Testis (tissue), 3 donors: ENCODE data around the gene ANKH. TPM values are rescaled to one million over a fixed set of nuclear protein-coding genes. Genes with fewer than 3 reads are reported as not detected.

Experiments used
- DNase-seq: peaks from one replicate; pipeline ENCODE4 v3.0.0-alpha.2; 2019
- H3K27ac ChIP-seq, 2 donors: fragments of 200-600 bp; sonication (generic); one replicate each; pipeline ENCODE4 v1.5.1; 2019
- H3K27me3 ChIP-seq: fragments of 200-600 bp; sonication (generic); one replicate; pipeline ENCODE4 v1.5.1; 2019
- H3K36me3 ChIP-seq: fragments of 200-600 bp; sonication (generic); one replicate; pipeline ENCODE4 v1.5.1; 2017; ENCODE audit warnings: low read depth; ENCODE audit errors: missing control alignments
- H3K4me1 ChIP-seq: fragments of 200-600 bp; sonication (generic); one replicate; pipeline ENCODE4 v1.5.1; 2019
- H3K4me3 ChIP-seq, 2 donors: fragments of 200-600 bp; sonication (generic); one replicate each; pipeline ENCODE4 v1.5.1; 2017 to 2019
- H3K9me3 ChIP-seq: fragments of 200-600 bp; sonication (generic); one replicate; pipeline ENCODE4 v1.5.1; 2017
- CTCF ChIP-seq, 3 experiments: fragments of 450-650 bp in 2 of 3; fragments of 200-600 bp in 1 of 3; sonication (generic) in 1 of 3; IDR thresholded peaks; one replicate each; pipeline ENCODE4 v1.5.1; 2016 to 2019; ENCODE audit warnings: antibody characterized with exemption in 3 of 3, mild to moderate bottlenecking in 2 of 3, moderate library complexity in 1 of 3
- POLR2A ChIP-seq: fragments of 450-650 bp; IDR thresholded peaks from one replicate; pipeline ENCODE4 v1.6.1; 2017; ENCODE audit warnings: antibody characterized with exemption, mild to moderate bottlenecking, moderate library complexity
- WGBS, 2 donors: methylation state at CpG; one replicate each; pipeline ENCODE4 v1.1.5; 2018; 5-methylcytosine and 5-hydroxymethylcytosine counted together
- intact Hi-C: fragments of 100-400 bp; cut with DNase I; formaldehyde crosslinking; loops from one replicate; pipeline ENCODE4 v1.15.1; 2023; ENCODE audit warnings: low total_unique reads
- polyA plus RNA-seq: library from polyadenylated mRNA; stranded (reverse); fragments of 350-450 nt; fragmentation: Illumina TruSeq; extraction: RNeasy Lipid Tissue Mini Kit (QIAGEN cat#74804); gene quantifications from one replicate; pipeline ENCODE4 v1.2.3, GENCODE V29; 2014; ENCODE audit warnings: low read depth, low replicate concordance; ENCODE audit not compliant: insufficient read depth
- total RNA-seq, 2 donors: library from RNA; depleted of rRNA; stranded (reverse); fragments of >200 nt; gene quantifications; one replicate each; pipeline ENCODE4 v1.2.3, GENCODE V29; 2016

Gene ANKH
- total and polyA plus RNA-seq, 3 donors from 2014 or later: 14.3 to 16.2 (median 15.8) TPM

- H3K4me1 ChIP-seq: no peaks in the 10 kb centered on the region
- DNase-seq: no peak
- no peak overlapping the region for H3K4me3 ChIP-seq
- 92% methylated on average over 4 of the region's 4 CpGs for WGBS, 2 donors
- no peaks in the 10 kb centered on the region for H3K27me3 ChIP-seq
- no peak overlapping the region for H3K27ac ChIP-seq
- intact Hi-C loops: no loop called here
- H3K9me3 ChIP-seq: no peaks in the 10 kb centered on the region
- TF ChIP-seq POLR2A: no peak
- TF ChIP-seq CTCF (IDR thresholded peaks at IDR 0.05): no peak
- no peaks in the 10 kb centered on the region for H3K36me3 ChIP-seq
These were observed 108.9 kb downstream of the ANKH start for GRCh38 chr5:14762549-14763216.

GRCh38 chr5:14760548-14761002, 111.0 kb downstream of the ANKH start:
- intact Hi-C loops: no loop called here
- Histone ChIP-seq H3K9me3 (no peaks in the 10 kb centered on the region), H3K27me3 (no peaks in the 10 kb centered on the region), H3K4me3 (no peak overlapping the region), H3K27ac (no peak overlapping the region), H3K36me3 (no peaks in the 10 kb centered on the region), H3K4me1 (no peaks in the 10 kb centered on the region)
- 83 to 88% methylated on average over 4 of the region's 4 CpGs for WGBS, 2 donors
- DNase-seq: no peak
- no peak for TF ChIP-seq POLR2A
- TF ChIP-seq CTCF (IDR thresholded peaks at IDR 0.05): no peak

GRCh38 chr5:14759744-14760547, 111.6 kb downstream of the ANKH start:
- H3K4me1 ChIP-seq: no peaks in the 10 kb centered on the region
- H3K9me3 ChIP-seq: no peaks in the 10 kb centered on the region
- H3K27ac ChIP-seq: no peak overlapping the region
- TF ChIP-seq POLR2A (no peak), CTCF (IDR thresholded peaks at IDR 0.05) (no peak)
- 76 to 86% methylated on average over 6 of the region's 6 CpGs for WGBS, 2 donors
- intact Hi-C loops: no loop called here
- no peaks in the 10 kb centered on the region for H3K27me3 ChIP-seq
- no peaks in the 10 kb centered on the region for H3K36me3 ChIP-seq
- DNase-seq: no peak
- no peak overlapping the region for H3K4me3 ChIP-seq

- H3K27ac ChIP-seq: no peak overlapping the region
- no peaks in the 10 kb centered on the region for H3K36me3 ChIP-seq
- intact Hi-C loops: no loop called here
- no peaks in the 10 kb centered on the region for H3K27me3 ChIP-seq
- no peak for DNase-seq
- H3K4me3 ChIP-seq: no peak overlapping the region
- no peak for TF ChIP-seq POLR2A
- no peak for TF ChIP-seq CTCF (IDR thresholded peaks at IDR 0.05)
- no peaks in the 10 kb centered on the region for H3K9me3 ChIP-seq
- H3K4me1 ChIP-seq: peaks cover 8% of the 10 kb centered on the region
- WGBS, 2 donors: 86 to 94% methylated on average over 9 of the region's 9 CpGs
These were observed 113.7 kb downstream of the ANKH start for GRCh38 chr5:14757850-14758249.
